PC-9 (cell line): Measurements from ENCODE around the gene CDC37L1. TPM values are rescaled to one million over a fixed set of nuclear protein-coding genes. Genes with fewer than 3 reads are reported as not detected.

Experiments used
- BruUV-seq: library from RNA; stranded (reverse); fragments of 400-500 nt; replicated peaks from 2 replicates; lab custom pipeline; 2021; lab: Mats Ljungman, UMichigan
- CTCF ChIA-PET: fragments of 300-600 bp; sonication (Branson Sonifier 250); formaldehyde crosslinking; loops from one replicate; lab custom pipeline; 2022; ENCODE audit warnings: antibody characterized with exemption; lab: Charles Lee
- POLR2A ChIA-PET: fragments of 300-600 bp; sonication (Branson Sonifier 250); formaldehyde crosslinking; loops from one replicate; lab custom pipeline; 2022; ENCODE audit warnings: antibody characterized with exemption; ENCODE audit not compliant: unreplicated experiment; lab: Charles Lee
- DNase-seq, 2 experiments: peaks; one replicate each; pipeline versions ENCODE4 v3.0.0 to v3.0.0-alpha.2; 2015 to 2022; ENCODE audit warnings: mixed read lengths in 1 of 2
- H2AFZ ChIP-seq: fragments of 200-600 bp; sonication (generic); 2 replicates; pipeline ENCODE4 v1.8.1; 2017; ENCODE audit warnings: antibody characterized with exemption
- H3F3A ChIP-seq: fragments of 200-600 bp; sonication (generic); 2 replicates; pipeline ENCODE4 v1.8.1; 2017; ENCODE audit warnings: antibody characterized with exemption, mild to moderate bottlenecking, low read depth; ENCODE audit not compliant: insufficient read depth
- H3K27ac ChIP-seq: fragments of 200-600 bp; sonication (generic); 2 replicates; pipeline ENCODE4 v1.6.1; 2016; ENCODE audit warnings: mixed run types
- H3K27me3 ChIP-seq: fragments of 200-600 bp; sonication (generic); 2 replicates; pipeline ENCODE4 v1.6.1; 2016; ENCODE audit warnings: low read depth, mixed run types; ENCODE audit not compliant: insufficient read depth
- H3K36me3 ChIP-seq: fragments of 200-600 bp; sonication (generic); 2 replicates; pipeline ENCODE4 v1.6.1; 2016; ENCODE audit warnings: low read depth, mixed run types
- H3K4me1 ChIP-seq: fragments of 200-600 bp; sonication (generic); replicated peaks from 2 replicates; pipeline ENCODE4 v1.6.1; 2016; ENCODE audit warnings: mixed run types; ENCODE audit not compliant: insufficient read depth
- H3K4me2 ChIP-seq: fragments of 200-600 bp; sonication (generic); 2 replicates; pipeline ENCODE4 v1.6.1; 2017; ENCODE audit warnings: mixed run types
- H3K4me3 ChIP-seq: fragments of 200-600 bp; sonication (generic); 2 replicates; pipeline ENCODE4 v1.6.1; 2016; ENCODE audit warnings: mixed run types
- H3K79me2 ChIP-seq: fragments of 200-600 bp; sonication (generic); 2 replicates; pipeline ENCODE4 v1.6.1; 2017; ENCODE audit warnings: low read depth, mixed run types
- H3K9me2 ChIP-seq: fragments of 200-600 bp; sonication (generic); 2 replicates; pipeline ENCODE4 v1.8.1; 2017; ENCODE audit warnings: mild to moderate bottlenecking; ENCODE audit not compliant: insufficient read depth
- H3K9me3 ChIP-seq: fragments of 200-600 bp; sonication (generic); 2 replicates; pipeline ENCODE4 v1.8.1; 2016; ENCODE audit warnings: low read depth; ENCODE audit not compliant: insufficient read depth
- H4K20me1 ChIP-seq: fragments of 200-600 bp; sonication (generic); 2 replicates; pipeline ENCODE4 v1.8.1; 2017; ENCODE audit not compliant: insufficient read depth
- EZH2 ChIP-seq: fragments of 200-600 bp; sonication (generic); IDR thresholded peaks from 2 replicates; pipeline ENCODE4 v1.8.0; 2017; ENCODE audit warnings: antibody characterized with exemption, low read depth
- intact Hi-C: fragments of 100-400 bp; cut with micrococcal nuclease; formaldehyde crosslinking; loops from one replicate; pipeline ENCODE4 v1.10.0; 2022; ENCODE audit not compliant: unreplicated experiment
- total RNA-seq: library from RNA; stranded (reverse); gene quantifications from 2 replicates; pipeline ENCODE4 v1.2.3, GENCODE V29; 2021
- TF ChIP-seq, protein P1 (sequence below): fragments of 200-600 bp; sonication (generic); conservative IDR thresholded peaks from 2 replicates; pipeline ENCODE4 v1.6.1; 2017; ENCODE audit warnings: mixed run types, antibody characterized with exemption, mild to moderate bottlenecking, moderate library complexity

Gene CDC37L1
- total RNA-seq, 1 experiment from 2014 or later: 6.7 TPM

DNA sequence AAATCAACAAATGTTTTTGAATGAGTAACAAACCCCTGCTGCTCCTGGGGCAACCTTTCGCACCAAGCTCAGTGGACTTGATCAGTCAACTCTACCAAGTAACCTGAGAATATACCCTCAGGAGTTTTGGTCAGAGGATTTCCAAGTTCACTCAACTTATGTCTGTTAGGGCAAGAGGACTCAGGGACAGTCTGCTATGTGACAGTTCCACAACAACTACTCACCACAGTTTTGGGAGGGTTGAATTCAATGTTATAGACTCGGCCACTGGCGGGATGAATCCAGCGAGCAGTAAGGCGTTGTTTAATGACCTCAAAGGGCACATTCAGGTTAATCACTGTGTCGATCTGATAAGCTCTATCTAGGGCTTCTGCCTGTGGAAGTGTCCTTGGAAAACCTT, 39.5 kb downstream of the CDC37L1 start:
- no peaks in the 10 kb centered on the region for H3K9me2 ChIP-seq
- H3K79me2 ChIP-seq: no peaks in the 10 kb centered on the region
- H3K27me3 ChIP-seq: no peaks in the 10 kb centered on the region
- ChIA-PET CTCF (no interaction called here), POLR2A (no interaction called here)
- peaks cover 10% of the 10 kb centered on the region; the same call in 1 of the 2 replicates for H3K36me3 ChIP-seq
- intact Hi-C loops: no loop called here
- no peak overlapping the region for H3K27ac ChIP-seq
- peaks cover 7% of the 10 kb centered on the region; the same call in 1 of the 2 replicates for H3F3A ChIP-seq
- H3K4me3 ChIP-seq: no peak overlapping the region
- H3K9me3 ChIP-seq: no peaks in the 10 kb centered on the region; the same call in 1 of the 2 replicates
- H4K20me1 ChIP-seq: no peaks in the 10 kb centered on the region
- TF ChIP-seq EZH2: no peak
- TF ChIP-seq, protein P1, sequence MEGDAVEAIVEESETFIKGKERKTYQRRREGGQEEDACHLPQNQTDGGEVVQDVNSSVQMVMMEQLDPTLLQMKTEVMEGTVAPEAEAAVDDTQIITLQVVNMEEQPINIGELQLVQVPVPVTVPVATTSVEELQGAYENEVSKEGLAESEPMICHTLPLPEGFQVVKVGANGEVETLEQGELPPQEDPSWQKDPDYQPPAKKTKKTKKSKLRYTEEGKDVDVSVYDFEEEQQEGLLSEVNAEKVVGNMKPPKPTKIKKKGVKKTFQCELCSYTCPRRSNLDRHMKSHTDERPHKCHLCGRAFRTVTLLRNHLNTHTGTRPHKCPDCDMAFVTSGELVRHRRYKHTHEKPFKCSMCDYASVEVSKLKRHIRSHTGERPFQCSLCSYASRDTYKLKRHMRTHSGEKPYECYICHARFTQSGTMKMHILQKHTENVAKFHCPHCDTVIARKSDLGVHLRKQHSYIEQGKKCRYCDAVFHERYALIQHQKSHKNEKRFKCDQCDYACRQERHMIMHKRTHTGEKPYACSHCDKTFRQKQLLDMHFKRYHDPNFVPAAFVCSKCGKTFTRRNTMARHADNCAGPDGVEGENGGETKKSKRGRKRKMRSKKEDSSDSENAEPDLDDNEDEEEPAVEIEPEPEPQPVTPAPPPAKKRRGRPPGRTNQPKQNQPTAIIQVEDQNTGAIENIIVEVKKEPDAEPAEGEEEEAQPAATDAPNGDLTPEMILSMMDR: no peak
- no peak overlapping the region for H2AFZ ChIP-seq
- no peaks in the 10 kb centered on the region for H3K4me1 ChIP-seq
- DNase-seq: no peak
- H3K4me2 ChIP-seq: no peak overlapping the region
- BruUV-seq: no TSS peak

DNA sequence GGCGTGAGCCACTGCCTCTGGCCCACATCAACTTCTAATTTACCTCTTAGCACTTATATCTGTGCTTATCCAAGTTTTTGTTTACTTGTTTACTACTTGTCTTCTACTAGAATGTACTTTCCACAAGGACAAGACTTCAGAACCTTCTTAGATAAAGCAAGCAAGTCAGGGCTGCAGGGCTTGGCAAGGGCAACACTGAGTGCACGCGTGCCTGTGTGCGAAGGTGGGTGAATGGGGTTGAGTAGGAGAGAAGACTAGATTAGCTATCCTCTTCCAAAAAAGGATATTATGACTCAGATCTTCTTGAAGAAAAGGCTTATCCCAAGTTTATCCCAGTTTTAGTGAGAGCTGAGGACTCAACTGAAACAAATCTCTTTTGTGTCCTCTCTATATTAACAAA, 42.4 kb downstream of the CDC37L1 start:
- H3K4me2 ChIP-seq: no peak overlapping the region
- H4K20me1 ChIP-seq: no peaks in the 10 kb centered on the region
- no peaks in the 10 kb centered on the region for H3K27me3 ChIP-seq
- H3K79me2 ChIP-seq: no peaks in the 10 kb centered on the region
- no peaks in the 10 kb centered on the region for H3K9me3 ChIP-seq
- H3K4me3 ChIP-seq: no peak overlapping the region
- no peak for DNase-seq
- no peak overlapping the region for H2AFZ ChIP-seq
- BruUV-seq: no TSS peak
- H3K27ac ChIP-seq: no peak overlapping the region
- POLR2A ChIA-PET: no interaction called here
- TF ChIP-seq, protein P1: no peak
- no peak for TF ChIP-seq EZH2
- intact Hi-C loops: no loop called here
- CTCF ChIA-PET: no interaction called here
- peaks cover 5% of the 10 kb centered on the region; the same call in 1 of the 2 replicates for H3K36me3 ChIP-seq
- no peaks in the 10 kb centered on the region for H3K9me2 ChIP-seq
- H3K4me1 ChIP-seq: no peaks in the 10 kb centered on the region
- H3F3A ChIP-seq: no peaks in the 10 kb centered on the region

DNA sequence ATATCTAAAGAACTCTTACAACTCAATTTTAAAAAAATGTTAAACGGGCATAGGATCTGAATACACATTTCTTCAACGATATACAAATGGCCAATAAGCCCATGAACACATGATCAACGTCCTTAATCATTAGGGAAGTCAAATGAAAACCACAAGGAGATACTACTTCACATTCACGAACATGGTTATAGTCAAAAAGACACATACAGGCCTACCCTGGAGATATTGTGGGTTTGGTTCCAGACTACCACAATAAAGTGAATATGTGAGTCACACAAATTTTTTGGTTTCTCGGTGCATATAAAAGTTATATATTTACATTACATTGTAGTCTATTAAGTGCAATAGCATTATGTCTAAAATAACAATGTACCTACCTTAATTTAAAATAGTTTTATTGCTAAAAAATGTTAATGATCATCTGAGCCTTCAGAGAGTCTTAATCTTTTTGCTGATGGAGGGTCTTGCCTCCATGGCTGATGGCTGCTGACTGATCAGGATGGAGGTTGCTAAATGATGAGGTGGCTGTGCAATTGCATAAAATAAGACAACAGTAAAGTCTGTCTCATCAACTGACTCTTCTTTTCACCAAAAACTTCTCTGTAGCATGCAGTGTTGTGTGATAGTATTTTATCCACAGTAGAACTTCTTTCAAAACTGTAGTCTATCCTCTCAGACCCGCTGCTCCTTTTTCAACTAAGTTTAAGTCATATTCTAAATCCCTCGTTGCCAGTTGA, 46.5 kb downstream of the CDC37L1 start:
- Histone ChIP-seq H3K79me2 (peaks cover 5% of the 10 kb centered on the region; the same call in 1 of the 2 replicates), H3K36me3 (no peaks in the 10 kb centered on the region; the same call in 1 of the 2 replicates), H4K20me1 (no peaks in the 10 kb centered on the region), H3K27ac (no peak overlapping the region), H3K4me2 (no peak overlapping the region), H3F3A (no peaks in the 10 kb centered on the region), H3K4me3 (no peak overlapping the region), H3K4me1 (no peaks in the 10 kb centered on the region), H2AFZ (no peak overlapping the region), H3K9me2 (no peaks in the 10 kb centered on the region), H3K27me3 (no peaks in the 10 kb centered on the region), H3K9me3 (no peaks in the 10 kb centered on the region)
- no peak for DNase-seq
- no TSS peak for BruUV-seq
- intact Hi-C loops: no loop called here
- TF ChIP-seq, protein P1: no peak
- no peak for TF ChIP-seq EZH2
- ChIA-PET POLR2A (no interaction called here), CTCF (no interaction called here)
